HG02763 (cell line): ENCODE data around the gene KLC1.

Source experiments
- ATAC-seq: cut with Tn5 transposase; IDR thresholded peaks from one replicate; pipeline ENCODE4 v1.9.1; 2021; ENCODE audit warnings: mild to moderate bottlenecking, moderate library complexity; ENCODE audit not compliant: unreplicated experiment

The KLC1 gene

GRCh38 chr14:103657471-103657870 lies 28.5 kb downstream of the KLC1 start:
- ATAC-seq: no peak

DNA sequence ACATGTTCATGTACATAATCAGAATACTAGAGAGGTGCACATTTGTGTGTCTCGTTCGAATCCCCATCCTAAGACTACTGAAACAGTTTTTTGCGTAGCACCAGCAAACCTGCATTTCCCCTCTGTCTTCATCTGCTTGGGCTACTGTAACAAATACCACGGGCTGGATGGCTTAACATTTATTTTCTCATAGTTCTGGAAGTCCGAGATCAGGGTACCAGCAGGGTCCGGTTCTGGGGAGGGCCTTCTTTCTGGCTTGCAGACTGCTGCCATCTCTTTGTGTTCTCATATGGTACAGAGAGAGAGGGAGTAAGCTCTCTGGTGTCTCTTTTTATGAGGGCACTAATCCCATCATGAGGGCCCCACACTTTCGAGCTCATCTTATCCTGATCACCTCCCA lies 30.6 kb downstream of the KLC1 start:
- no peak for ATAC-seq

DNA sequence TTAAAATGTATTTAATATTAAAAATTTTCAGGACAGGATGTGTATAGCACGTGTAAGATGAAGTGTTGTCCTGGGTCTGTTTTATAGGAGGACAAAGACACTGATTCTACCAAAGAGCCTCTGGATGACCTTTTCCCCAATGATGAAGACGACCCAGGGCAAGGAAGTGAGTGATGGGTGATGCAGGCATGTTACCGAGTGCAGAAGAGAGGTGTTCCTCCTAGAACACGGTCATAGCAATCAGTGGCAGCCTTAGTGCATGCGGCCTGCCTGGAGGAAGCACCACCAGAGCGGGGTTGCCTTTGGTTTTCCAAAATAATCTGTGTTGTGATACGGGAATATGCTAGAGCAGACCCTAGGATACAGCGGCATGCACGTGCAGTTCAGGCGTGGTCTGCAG lies 33.0 kb downstream of the KLC1 start:
- no peak for ATAC-seq

GRCh38 chr14:103662591-103662990 lies 33.6 kb downstream of the KLC1 start:
- ATAC-seq: no peak

DNA sequence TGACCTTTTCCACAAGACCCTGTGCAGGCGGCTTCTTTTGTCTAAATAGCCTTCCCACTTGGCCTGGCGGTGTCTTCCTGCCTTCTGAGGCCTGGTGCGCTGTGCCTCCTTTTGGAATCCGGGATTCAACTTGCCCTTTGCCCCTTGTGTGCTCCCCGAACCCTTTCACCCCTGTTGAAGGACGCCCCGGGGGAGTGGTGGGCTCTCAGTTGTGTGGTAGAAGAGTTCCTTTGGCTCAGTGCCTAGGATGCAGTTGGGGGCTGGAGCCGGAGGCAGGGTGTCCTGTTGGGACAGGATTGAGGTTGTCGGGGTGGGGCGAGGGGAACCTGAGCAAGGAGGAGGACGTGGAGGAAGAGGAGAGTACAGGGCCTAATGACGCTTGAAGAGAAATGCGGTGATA lies 34.5 kb downstream of the KLC1 start:
- no peak for ATAC-seq

- ATAC-seq: no peak
These were observed 38.7 kb downstream of the KLC1 start for GRCh38 chr14:103667671-103668070.

DNA sequence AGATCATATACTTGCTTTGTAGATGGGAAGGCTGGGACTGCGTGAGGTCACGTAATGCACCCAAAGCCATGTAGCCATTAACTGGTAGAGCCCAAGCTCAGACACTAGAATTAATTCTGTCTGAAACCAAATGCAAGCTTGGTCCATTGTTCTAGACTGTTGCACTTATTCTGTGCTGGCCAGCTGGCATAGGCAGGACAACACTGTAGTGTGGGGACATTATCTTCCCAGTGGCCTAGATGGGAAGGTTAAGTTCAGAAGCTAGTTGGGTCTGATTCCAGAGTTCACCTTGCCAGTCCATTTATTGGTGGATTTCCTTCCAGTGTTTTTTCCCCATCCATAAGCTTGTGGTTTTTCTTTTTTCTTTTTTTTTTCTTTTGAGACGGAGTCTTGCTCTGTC lies 39.1 kb downstream of the KLC1 start:
- ATAC-seq: no peak

DNA sequence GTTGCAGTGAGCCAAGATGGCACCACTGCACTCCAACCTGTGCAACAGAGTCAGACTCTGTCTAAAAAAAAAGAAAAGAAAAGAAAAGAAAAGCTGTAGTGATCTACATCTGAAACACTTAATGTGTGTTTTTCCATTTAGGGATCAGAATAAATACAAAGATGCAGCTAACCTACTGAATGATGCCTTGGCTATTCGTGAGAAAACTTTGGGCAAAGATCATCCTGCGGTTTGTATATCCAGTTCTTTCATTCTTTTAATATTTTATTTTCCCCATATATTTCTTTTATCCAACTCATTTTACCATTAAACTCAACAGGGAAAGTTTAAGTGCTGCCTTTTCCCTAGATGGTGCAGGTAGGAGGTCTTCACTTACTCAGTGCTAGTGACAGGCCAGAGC lies 40.4 kb downstream of the KLC1 start:
- no peak for ATAC-seq

GRCh38 chr14:103671911-103672310 lies 42.9 kb downstream of the KLC1 start:
- ATAC-seq: no peak

DNA sequence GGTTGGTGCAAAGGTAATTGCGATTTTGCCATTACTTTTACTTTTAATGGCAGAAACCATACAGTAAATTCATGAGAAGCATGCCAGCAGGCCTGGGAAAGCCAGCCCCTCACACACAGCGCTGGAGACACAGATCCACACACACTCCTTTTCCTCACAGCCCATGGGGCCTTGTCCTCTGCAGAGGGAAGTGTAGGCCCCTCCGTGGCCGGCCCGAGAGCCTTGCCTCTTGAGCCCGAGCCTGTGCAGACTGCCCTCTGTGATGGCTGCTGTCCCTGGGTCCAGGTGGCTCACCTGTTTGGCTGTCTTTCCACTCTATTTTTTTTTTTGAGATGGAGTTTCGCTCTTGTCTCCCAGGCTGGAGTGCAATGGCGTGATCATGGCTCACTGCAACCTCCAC lies 46.9 kb downstream of the KLC1 start:
- ATAC-seq: no peak

GRCh38 chr14:103676881-103677675 lies 48.1 kb downstream of the KLC1 start:
- no peak for ATAC-seq

- ATAC-seq: no peak
These were observed 50.3 kb downstream of the KLC1 start for GRCh38 chr14:103679351-103679750.

- no peak for ATAC-seq
These were observed 51.6 kb downstream of the KLC1 start for GRCh38 chr14:103680491-103681231.

- no peak for ATAC-seq
These were observed 54.1 kb downstream of the KLC1 start for GRCh38 chr14:103683139-103683538.

GRCh38 chr14:103684471-103684870 lies 55.5 kb downstream of the KLC1 start:
- no peak for ATAC-seq

- no peak for ATAC-seq
These were observed 55.9 kb downstream of the KLC1 start for GRCh38 chr14:103684871-103685270.

DNA sequence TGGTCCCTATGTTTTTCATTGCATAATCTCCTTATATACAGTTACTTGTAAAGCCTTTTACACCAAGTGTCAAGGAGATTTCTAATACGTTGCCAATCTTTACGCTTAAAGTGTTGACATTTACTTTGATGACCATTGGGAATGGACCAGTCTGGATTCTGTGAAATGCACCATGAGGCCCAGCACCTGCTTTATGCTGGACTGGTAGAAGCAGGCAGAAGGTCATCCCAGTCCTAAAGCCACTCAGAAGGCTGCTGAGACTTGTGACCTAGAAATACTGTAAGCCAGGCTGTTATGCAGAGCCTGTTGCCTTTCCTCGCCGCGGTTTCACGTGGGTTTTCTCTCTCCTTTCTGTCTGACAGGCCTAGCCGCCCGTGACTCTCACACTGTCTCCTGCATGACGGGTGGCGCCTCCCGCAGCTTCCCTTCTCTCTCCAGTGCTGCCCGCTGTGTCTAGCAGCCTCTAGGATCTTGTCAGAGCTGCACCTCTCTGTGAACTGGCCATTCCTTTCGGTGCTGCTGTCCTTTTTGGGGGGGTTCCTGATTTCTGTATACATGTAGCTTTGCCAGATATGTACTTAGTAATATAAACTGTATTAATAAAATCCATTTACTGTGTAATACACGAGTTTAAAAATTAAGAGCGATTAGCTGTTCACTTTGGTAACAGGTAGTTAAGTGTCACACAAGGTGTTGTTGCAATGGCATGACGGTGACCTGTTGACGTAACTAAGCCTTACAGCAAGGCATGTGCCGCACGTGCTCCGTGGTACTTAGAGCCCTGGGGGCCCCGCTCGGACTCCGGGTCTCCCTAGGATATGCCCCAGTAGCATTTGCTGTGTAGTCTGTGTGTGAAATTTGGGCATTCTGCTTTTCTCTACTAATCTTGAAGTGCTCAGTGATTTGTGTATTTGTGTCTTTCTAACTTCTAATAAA lies 56.5 kb downstream of the KLC1 start:
- no peak for ATAC-seq

DNA sequence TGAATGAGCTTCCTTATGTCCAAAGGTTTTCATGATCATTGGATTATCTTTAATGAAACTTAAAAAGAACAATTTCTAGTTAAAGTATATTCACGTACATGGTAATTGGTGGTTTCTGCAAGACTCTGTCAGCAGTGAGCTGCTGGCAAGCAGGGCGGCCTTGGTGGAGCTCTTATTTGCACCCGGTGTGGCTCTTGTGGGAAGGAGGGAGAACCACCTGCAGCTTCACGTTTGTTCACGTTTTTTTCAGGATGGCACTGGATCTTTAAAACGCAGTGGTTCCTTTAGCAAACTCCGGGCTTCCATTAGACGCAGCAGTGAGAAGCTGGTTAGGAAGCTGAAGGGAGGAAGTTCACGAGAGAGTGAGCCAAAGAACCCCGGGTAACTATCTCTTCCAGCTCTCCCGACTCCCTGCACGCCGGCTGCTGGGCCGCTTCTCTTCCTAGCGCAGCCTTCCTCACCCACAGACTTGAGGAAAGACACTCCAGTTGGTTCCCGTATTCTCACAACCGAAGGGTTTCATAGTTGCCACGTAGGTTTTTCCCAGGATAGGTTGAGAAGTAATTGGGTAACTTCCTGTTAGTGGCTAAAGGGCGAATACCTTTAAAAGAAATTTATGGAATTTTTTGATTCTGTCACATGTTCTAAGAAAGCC lies 57.9 kb downstream of the KLC1 start:
- no peak for ATAC-seq

GRCh38 chr14:103687712-103688111 lies 58.7 kb downstream of the KLC1 start:
- no peak for ATAC-seq

- no peak for ATAC-seq
These were observed 59.4 kb downstream of the KLC1 start for GRCh38 chr14:103688441-103688840.
